Stimulated activated CD4-positive, alpha-beta T cell treated with anti-CD3 and anti-CD28 coated beads, Interleukin-12 subunit alpha, Interleukin-12 subunit beta, amount 100 ng/mL, for 4 hours (primary cell): Measurements from ENCODE around the gene PYGB.
"Not testable (repeated sequence)": the region's sequence is repeated elsewhere in the genome, so short reads cannot be mapped to it uniquely, and the experiment has no call there.

Source experiments
- DNase-seq: peaks from one replicate; pipeline ENCODE4 v3.0.0-alpha.2; 2020

Gene PYGB

DNA sequence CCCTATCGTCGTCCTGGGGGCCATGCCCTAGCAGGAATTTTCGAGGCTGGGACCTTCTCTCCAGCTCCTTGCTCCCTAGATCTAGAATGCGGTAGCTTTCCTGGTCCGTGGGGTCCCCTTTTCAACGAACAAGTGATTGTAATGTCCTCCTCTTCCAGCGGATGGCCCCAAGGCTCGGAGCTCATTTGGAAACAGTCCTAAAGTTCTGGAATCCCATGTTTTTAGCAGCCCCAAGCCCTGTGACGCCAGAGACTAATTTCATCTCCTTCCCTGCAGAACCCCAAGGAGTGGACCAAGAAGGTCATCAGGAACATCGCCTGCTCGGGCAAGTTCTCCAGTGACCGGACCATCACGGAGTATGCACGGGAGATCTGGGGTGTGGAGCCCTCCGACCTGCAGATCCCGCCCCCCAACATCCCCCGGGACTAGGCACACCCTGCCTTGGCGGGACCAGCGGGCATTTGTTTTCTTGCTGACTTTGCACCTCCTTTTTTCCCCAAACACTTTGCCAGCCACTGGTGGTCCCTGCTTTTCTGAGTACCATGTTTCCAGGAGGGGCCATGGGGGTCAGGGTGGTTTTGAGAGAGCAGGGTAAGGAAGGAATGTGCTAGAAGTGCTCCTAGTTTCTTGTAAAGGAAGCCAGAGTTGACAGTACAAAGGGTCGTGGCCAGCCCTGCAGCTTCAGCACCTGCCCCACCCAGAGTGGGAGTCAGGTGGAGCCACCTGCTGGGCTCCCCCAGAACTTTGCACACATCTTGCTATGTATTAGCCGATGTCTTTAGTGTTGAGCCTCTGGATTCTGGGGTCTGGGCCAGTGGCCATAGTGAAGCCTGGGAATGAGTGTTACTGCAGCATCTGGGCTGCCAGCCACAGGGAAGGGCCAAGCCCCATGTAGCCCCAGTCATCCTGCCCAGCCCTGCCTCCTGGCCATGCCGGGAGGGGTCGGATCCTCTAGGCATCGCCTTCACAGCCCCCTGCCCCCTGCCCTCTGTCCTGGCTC is 48.5 kb downstream of the PYGB start:
- no peak for DNase-seq

DNA sequence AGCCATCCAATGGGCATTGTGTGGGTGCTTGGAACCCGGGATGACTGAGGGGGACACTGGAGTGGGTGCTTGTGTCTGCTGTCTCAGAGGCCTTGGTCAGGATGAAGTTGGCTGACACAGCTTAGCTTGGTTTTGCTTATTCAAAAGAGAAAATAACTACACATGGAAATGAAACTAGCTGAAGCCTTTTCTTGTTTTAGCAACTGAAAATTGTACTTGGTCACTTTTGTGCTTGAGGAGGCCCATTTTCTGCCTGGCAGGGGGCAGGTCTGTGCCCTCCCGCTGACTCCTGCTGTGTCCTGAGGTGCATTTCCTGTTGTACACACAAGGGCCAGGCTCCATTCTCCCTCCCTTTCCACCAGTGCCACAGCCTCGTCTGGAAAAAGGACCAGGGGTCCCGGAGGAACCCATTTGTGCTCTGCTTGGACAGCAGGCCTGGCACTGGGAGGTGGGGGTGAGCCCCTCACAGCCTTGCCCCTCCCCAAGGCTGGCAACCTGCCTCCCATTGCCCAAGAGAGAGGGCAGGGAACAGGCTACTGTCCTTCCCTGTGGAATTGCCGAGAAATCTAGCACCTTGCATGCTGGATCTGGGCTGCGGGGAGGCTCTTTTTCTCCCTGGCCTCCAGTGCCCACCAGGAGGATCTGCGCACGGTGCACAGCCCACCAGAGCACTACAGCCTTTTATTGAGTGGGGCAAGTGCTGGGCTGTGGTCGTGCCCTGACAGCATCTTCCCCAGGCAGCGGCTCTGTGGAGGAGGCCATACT is 49.4 kb downstream of the PYGB start:
- no peak for DNase-seq

DNA sequence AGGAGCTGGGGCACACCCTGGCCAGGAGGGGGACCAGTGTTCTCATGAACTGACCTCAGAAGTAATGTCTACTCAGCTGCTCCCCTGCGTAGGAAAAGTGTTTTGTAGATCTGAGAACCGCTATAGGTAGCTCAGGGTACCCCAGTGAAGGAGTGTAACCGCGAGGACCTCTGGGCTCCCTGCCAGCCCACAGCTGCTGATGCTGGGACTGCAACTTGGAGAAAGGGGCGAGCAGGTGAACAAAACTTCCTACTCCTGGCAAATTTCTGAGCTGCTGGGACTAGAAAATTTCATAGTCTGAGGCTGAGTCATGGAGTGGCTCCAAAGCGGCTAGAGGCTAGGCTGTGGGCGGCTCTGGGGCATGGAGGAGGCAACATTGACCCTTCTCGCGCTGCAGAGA is 51.9 kb downstream of the PYGB start:
- DNase-seq, result no peak

DNA sequence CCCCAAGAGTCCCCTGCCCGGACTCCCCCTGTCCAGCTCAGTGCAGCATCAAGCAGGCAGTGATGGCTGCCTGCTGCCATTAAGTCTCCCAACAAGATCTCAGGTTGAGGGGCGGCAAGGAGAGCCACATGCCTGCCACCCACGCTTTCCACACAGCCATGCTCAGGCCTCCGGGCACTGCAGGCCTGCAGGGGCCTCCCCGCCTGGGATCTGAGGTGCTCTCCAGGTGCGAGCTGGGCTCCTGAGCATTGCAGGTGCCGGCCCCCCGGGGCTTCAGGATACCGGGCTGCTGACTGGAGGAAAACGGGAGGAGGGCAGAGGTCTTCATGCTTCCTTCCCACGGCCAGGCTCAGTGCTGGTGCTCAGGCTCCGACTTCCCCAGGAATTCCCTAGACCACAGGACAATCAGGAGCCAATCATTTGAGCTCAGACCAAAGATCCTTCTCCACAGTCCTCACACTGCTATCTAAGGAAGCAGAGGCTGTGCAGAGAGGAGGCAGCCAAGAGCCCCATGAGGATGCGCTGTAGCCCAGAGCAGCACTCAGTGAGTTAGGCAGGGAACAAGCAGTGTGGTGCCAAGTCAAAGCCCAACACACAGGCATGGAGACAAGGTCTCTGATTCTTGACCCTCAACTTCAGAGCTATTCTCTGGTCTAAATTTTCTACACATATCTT is 52.7 kb downstream of the PYGB start:
- DNase-seq, result no peak

DNA sequence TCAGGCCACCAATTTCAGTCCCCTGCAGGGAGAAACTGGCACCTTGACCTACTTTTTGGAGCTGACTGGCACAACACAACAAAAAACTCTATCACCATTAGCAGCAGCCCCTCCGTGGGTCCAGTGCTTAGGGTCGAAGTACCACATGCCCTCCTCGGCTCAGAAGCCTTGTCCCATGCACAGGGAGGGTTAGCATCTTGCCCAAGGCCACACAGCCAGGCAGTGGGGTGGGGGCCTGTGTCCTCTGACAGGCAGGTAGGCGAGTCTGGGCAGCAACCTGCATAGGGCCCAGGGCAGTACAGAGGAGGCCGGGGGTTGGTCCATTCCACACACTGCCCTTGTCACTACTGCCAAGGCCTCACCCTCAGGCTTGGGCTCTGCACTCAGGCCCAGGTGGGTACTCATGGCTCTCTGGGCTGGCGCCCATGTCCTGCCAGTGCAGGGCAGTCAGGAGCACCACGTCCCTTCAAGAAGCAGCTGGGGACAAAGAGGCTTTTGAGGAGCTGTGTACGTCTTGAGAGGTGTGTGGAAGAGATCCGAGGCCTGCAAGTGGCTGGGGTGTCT is 53.6 kb downstream of the PYGB start:
- no peak for DNase-seq

DNA sequence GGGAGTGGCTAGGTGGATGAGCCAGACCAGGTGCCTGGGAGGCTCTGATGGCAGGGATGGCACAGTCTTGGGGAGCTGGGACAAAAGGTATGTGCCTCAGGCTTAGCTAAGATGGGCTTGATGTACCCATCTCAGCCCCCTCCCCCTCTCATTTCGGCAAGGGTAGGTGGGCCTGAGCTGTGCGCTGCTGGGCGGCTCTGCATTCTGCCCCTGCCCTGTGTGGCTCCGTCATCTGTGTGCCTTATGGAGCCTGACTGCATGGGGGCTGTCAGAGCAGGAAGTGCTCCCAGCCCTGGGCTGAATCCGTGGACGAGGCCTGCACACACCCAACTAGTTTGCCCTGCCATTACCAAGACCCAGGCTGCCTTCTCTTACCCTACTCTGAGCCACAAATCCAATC is 54.7 kb downstream of the PYGB start:
- DNase-seq, result no peak

DNA sequence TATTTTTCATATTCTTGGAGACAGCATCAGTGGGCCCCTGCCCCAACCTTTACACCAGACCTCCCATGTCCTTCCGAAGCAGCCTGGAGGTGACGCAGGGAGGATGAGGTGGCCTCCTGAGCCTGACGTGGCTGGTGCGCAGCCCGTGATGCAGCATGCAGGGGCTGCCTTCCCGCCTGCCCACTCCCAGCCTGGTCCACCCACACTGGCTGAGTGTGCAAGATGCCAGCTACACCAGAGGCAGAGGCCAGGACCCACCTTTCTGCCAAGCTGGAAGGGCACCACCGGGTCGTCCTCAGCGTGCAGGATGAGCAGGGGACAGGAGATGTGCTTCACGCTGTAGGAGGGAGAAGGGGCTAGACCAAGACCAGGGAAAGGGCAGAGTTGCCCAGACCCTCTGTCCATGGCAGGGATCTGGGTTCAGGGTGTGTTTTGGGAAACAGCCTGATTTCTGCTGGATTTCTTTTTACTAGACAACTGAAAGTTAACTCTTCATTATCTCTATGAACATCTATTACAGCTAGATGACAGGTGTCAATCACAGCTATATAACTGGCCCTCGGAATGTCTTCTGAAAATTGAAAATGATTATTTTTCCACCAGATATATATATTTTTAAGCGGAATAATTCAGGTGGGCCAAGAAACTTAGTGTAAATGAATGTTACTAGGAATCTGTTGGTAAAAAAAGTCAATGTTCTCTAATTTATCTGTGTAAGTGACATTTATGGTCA is 55.6 kb downstream of the PYGB start:
- DNase-seq, result no peak

DNA sequence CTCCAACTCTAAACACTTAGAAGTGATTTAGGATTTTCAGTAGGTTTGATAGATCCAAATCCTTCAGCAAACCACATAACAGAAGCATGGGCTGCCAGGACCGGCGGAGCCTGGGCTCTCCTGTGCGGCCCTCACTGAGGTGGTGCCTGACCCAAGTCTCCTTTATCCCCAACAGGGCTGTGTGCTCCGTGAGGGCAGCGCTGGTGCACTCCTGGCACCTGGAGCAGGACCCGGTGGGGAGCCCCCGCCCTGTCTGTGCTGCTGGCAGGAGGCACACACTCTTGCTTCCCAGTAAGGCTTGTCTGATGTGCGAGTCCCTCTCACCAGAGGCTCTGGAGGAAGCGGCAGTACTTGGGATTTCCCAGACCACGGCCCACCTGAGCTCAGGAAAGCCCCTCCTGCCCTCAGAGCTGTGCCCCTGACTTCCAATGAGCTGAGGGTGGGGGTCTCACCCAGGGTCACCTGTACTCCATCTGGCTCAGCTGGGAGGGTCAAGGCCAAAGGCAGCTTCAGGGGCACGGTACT is 56.2 kb downstream of the PYGB start:
- DNase-seq, result no peak

DNA sequence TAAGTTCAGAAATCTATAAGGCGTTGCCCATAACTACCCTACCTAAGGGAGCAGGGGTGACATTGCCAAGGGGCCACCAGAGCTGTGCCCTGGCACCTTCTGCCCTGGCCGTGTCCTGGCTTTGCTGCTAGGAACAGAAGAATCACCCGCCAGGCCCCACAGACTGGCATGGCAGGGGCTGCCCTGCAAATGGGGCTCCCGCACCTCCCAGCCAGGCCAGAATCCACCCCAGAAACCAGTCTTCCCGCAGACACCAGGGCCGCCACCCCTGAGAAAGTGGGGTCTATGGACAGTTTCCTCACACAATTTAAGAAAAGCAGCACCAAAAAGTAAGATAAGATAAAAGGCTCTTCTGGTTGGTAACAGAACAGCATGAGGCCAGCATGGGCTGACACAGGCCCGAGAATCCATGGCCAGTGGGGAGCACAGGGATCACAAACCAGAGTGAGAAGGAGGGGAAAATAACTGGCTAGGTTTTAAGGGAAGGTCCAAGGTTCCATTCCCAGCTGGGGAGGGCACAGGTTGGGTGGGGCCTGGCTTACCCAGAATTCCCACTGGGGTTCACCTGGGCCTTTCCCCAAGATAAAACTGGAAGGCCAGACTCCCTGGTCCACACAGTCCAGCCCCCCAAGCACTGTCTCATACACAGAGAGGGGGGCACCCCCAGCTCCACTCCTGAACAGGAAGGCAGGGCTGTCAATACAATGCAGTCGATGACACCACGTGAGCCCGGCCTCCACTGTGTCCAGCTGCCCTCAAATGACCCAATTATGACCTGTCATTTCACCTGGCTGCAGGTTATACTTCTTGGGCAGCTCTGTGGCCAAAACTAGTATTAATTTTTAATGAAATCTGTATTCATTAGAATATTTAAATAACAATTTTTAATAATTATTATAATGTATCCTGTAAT is 59.4 kb downstream of the PYGB start:
- no peak for DNase-seq

DNA sequence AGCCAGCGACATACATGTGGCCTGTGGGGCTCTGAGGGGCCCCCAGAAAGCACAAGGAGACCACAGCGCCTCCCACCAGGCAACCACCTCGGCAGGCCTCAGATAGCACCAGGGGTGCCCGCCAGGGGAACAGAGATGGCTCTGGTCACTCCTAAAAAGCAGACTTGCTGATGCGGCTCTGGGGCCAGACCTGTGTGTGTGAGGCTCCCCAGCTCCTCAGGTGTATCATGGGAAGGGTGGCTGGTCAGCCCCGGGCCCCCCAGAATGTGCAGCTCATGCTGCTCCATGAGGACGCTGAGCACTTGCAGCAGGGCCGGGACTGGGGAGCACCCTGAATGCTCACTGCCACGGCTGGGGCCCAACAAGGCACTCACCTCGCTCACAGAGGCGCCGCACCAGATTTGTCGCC is 60.2 kb downstream of the PYGB start:
- DNase-seq, result no peak

DNA sequence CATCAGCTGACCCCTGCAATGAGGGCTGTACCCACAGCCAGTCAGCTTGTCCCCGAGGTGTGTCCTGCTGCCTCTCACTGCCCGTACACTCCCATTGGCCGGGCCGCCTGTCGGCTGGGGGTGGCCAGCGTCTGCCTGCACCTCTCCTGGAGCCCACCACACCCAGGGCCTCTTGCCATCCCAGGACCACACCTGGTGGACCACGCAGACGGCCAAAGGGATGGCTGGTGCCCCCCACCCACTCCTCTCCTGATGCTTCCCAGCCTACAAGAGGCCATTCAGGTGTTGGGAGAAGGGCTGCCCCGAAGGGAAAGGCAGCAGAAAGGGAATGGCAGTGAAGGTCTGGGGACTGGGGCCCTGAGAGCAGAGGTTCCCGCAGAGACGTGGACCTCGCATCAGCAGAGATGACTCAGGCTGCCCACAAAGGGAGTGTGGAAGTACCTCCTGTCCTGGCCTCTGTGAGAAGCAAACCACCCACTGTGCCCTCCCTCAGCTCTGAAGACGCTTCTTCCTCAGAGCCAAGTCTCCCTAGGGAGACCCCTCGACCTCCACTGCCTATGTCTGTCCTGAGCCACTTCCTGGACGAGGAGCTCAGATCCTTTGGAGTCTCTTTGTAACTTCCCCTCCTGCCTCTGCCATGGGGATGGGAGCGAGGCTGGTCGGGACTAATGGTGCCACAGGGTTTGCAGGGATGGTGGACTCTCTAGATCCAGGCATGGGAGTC is 60.9 kb downstream of the PYGB start:
- DNase-seq, result no peak

DNA sequence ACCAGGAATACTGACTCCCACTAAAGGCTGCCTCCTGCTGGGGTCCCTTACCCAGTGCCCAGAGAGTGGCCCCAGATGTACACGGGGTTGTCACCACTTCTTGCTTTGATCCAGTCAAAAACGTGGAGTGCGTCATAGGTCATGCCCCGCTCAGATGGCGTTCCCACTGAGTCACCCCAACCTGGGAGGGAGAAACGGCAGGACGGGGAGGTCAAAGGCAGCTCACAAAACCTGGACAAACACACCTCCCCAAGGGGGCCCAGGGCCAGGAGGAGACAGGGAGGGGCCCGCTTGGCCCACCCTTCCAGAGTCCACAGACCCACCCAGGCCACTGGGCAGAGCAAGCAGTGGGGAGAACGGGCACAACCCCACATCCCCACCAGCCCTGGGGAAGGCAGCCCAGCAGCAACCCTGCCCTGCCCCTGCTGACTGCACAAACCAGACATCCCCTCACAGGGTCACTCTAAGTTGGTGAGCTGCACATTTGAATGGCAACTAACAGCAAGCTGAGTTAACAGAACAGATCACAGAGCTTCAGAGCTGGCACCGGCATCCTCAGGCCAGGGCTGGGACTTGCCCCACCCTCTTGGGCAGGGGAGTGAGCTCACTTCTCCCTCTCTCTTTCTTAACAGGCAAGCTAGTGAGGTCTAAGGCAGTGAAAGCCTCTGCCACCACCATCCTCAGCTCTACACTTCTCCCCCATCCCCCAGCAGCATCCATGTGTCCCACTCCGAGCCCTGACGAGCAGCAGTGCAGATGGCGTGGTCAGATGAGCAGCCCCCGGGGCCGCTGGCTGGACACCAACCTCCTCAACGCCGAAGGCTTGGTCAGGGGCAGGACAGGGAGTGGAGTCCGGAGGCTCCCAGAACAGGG is 61.7 kb downstream of the PYGB start:
- DNase-seq, result no peak

DNA sequence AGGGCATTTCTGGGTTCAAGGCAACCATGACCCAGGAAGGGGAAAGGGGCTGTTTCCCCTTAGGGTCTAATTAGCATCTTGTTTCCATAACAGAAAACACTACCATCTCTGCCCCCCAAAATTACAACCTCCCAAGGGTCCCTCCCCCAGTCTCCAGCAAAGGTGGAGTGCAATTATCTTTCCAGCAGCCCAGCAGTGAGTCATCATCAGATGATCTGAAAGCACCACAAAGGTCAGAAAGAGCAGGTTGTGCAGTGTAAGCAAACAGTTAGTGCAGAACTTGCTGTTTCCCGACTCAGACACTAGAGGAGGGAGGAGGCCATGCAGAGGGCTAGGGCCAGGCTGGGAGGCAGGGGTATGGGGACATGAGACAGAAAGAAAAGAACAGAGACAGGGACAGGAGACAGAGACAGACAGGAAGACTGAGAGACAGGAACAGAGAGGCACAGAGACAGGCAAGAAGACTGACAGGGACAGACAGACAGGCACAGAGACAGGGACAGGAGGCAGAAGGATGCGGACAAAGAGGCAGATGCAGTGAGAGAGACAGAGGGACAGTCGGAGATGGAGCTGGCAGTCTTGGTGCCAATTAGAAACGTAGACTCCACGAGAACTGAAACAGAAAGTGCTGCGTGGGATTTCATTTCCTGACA is 62.5 kb downstream of the PYGB start:
- DNase-seq, result peak; percentile 20

DNA sequence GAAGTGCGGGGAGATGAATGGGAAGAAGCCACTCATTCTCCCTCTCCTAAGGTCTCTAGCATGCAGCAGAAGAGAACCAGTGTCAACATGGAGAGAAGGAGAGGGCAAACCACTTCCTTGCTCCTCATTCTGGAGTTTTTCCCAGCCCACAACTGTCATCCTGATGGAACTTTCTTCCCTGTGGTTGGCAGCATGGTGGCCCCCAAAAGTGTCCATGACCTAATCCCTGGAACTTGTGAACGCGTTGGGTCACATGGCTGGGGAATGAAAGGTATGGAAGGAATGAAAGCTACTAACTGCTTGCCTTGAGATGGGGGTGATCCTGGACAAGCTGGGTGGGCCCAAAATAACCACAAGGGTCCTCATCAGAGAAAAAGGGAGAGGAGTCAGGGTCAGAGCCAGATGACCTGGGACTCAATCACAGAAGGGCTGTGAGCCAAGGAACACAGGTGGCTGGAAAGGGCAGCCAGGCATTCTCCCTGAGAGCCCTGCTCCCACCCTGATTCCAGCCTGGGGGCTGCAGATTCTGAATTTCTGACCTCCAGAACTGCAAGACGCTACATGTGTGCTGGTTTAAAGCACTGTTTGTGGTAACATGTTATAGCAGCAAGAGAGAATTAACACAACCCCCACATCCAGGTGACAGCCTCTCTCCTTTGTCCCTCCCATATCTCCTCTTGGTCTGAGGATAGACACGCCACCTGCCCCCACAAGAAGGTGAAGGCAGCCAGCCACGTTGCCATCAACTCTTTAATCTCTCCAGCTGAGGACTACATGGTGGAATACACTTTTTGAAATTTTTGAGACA is 63.2 kb downstream of the PYGB start:
- DNase-seq, result no peak

DNA sequence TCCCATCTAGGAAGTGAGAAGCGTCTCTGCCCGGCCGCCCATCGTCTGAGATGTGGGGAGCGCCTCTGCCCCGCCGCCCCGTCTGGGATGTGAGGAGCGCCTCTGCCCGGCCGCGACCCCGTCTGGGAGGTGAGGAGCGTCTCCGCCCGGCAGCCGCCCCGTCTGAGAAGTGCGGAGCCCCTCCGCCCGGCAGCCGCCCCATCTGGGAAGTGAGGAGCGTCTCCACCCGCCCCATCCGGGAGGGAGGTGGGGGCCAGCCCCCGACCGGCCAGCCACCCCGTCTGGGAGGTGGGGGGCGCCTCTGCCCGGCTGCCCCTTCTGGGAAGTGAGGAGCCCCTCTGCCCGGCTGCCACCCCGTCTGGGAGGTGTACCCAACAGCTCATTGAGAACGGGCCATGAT is 64.8 kb downstream of the PYGB start:
- not testable (repeated sequence) for DNase-seq

DNA sequence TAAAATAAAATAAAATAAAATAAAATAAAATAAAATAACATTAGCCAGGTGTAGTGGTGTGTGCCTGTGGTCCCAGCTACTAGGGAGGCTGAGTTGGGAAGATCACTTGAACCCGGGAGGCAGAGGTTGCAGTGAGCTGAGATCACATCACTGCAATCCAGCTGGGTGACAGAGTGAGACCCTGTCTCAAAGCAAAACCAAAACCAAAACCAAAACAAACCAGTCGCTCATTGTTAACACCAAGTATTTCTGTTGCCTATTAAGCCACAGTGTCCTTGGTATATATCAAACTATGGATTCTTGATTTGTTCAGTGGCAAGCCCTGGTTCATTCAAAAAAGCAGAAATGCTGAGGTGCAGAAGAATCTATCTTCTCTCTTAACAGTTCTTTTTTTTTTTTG is 65.7 kb downstream of the PYGB start:
- no peak for DNase-seq

DNA sequence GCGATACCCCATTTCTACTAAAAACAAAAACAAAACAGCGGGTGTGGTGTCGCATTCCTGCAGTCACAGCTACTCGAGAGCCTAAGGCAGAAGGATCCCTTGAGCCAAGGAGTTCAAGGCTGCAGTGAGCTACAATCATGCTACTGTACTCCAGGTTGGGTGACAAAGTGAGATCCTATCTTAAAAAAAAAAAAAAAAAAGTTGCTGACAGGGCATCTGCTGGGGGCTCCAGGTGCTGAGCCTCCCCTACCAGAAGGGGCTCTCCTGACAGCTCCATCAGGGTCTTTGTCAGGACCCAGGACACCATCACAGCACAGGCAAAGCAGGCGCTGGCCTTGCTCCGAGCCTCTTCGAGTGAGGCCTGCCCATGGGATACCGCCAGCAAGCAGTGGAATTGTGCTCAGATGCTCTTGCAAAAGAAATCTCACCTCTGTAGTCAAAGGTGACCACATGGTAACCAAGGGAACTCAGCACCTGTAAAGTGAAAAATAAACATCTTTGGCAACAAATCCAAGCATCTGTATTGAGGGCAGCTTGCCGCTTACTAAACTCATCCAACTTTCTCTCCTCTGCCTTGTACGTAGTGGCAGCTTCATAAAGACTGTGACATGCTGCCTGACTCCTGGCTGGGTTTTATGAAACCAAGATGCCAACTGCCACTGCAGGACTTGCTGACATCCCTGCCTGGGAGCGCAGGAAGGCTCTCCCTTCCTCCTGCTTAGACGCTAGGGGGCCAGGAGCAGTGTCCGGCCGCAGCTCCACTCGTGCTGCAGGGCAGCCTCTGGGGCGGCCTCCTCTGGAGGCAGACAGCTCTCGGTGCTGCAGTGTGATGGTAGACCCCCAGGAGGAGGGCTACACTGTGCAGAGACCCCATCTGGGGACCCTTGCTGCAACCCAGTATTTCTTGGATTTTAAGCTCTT is 66.9 kb downstream of the PYGB start:
- DNase-seq, result no peak
